SK-N-SH (cell line): ENCODE data around the gene ZFX. TPM values are rescaled to one million over a fixed set of nuclear protein-coding genes. Genes with fewer than 3 reads are reported as not detected.
A peak's percentile ranks its signal among the peaks of the same experiment; 100 is the strongest.

Source experiments
- CTCF ChIA-PET: fragments of 300-600, 350-600 bp; formaldehyde crosslinking; extraction: SDS; loops from one replicate; lab custom pipeline; 2021; lab: Yijun Ruan, JAX
- POLR2A ChIA-PET: fragments of 350-600 bp; sonication (Branson Sonifier 250); formaldehyde crosslinking; extraction: SDS; loops from one replicate; lab custom pipeline; 2020; ENCODE audit warnings: antibody characterized with exemption, inconsistent platforms; lab: Yijun Ruan, JAX
- DNase-seq: peaks from one replicate; pipeline ENCODE4 v3.0.0; 2012
- H2AFZ ChIP-seq: fragments of 200-600 bp; sonication (generic); 2 replicates; pipeline ENCODE4 v1.8.1; 2016; ENCODE audit warnings: antibody characterized with exemption, mild to moderate bottlenecking, low read depth
- H3F3A ChIP-seq: fragments of 200-600 bp; sonication (generic); replicated peaks from 2 replicates; pipeline ENCODE3; 2016; ENCODE audit warnings: antibody characterized with exemption, mild to moderate bottlenecking; ENCODE audit not compliant: insufficient read depth
- H3K27ac ChIP-seq, 2 experiments: fragments of 200-500 bp in 1 of 2; fragments of 200-600 bp in 1 of 2; sonication (Bioruptor generic) in 1 of 2; sonication (generic), shearing (Covaris generic) in 1 of 2; 2 replicates each; pipeline versions ENCODE4 v1.5.1 to v1.6.1; 2014 to 2016; ENCODE audit warnings: low read depth in 2 of 2, inconsistent platforms in 1 of 2, low read length in 1 of 2, mild to moderate bottlenecking in 1 of 2, mixed read lengths in 1 of 2
- H3K27me3 ChIP-seq: fragments of 200-600 bp; sonication (generic), shearing (Covaris generic); 2 replicates; pipeline ENCODE4 v1.6.1; 2016; ENCODE audit warnings: mixed run types; ENCODE audit not compliant: insufficient read depth
- H3K36me3 ChIP-seq, 2 experiments: fragments of 200-500 bp in 1 of 2; fragments of 200-600 bp in 1 of 2; sonication (Bioruptor generic) in 1 of 2; sonication (generic) in 1 of 2; replicated peaks in 1 of 2; 2 replicates each; pipeline versions ENCODE3 to v1.5.1; 2014 to 2016; ENCODE audit warnings: low read length in 1 of 2, mild to moderate bottlenecking in 1 of 2; ENCODE audit not compliant: insufficient read depth in 2 of 2, control insufficient read depth in 1 of 2
- H3K4me1 ChIP-seq, 2 experiments: fragments of 200-500 bp in 1 of 2; fragments of 200-600 bp in 1 of 2; sonication (Bioruptor generic) in 1 of 2; sonication (generic), shearing (Covaris generic) in 1 of 2; 2 replicates each; pipeline versions ENCODE4 v1.5.1 to v1.6.1; 2014 to 2016; ENCODE audit warnings: low read depth in 1 of 2, low read length in 1 of 2, mixed run types in 1 of 2; ENCODE audit not compliant: insufficient read depth in 2 of 2, control insufficient read depth in 1 of 2
- H3K4me2 ChIP-seq: fragments of 200-600 bp; sonication (generic), shearing (Covaris generic); 2 replicates; pipeline ENCODE4 v1.6.1; 2017; ENCODE audit warnings: mixed run types
- H3K4me3 ChIP-seq, 2 experiments: fragments of 200-500 bp in 1 of 2; fragments of 200-600 bp in 1 of 2; sonication (Bioruptor generic) in 1 of 2; sonication (generic), shearing (Covaris generic) in 1 of 2; 2 replicates each; pipeline versions ENCODE4 v1.5.1 to v1.8.1; 2014 to 2016; ENCODE audit warnings: low read depth in 2 of 2, inconsistent platforms in 1 of 2, low read length in 1 of 2, mild to moderate bottlenecking in 1 of 2, mixed read lengths in 1 of 2, moderate library complexity in 1 of 2
- H3K79me2 ChIP-seq: fragments of 200-600 bp; sonication (generic); 2 replicates; pipeline ENCODE4 v1.8.1; 2017; ENCODE audit warnings: mild to moderate bottlenecking; ENCODE audit not compliant: insufficient read depth
- H3K9ac ChIP-seq: fragments of 200-600 bp; sonication (generic); 2 replicates; pipeline ENCODE4 v1.6.1; 2017; ENCODE audit warnings: mixed run types
- H3K9me2 ChIP-seq: fragments of 200-600 bp; sonication (generic); 2 replicates; pipeline ENCODE4 v1.6.1; 2017; ENCODE audit warnings: mixed run types
- H3K9me3 ChIP-seq: fragments of 200-600 bp; sonication (generic); 2 replicates; pipeline ENCODE4 v1.6.1; 2017; ENCODE audit warnings: mixed run types, mild to moderate bottlenecking, moderate library complexity
- H4K20me1 ChIP-seq: fragments of 200-600 bp; sonication (generic); 2 replicates; pipeline ENCODE4 v1.6.1; 2017; ENCODE audit warnings: mild to moderate bottlenecking, mixed run types; ENCODE audit not compliant: insufficient read depth
- CTCF ChIP-seq: fragments of 200-600 bp; sonication (generic); IDR thresholded peaks from 2 replicates; pipeline ENCODE4 v1.6.1; 2017; ENCODE audit warnings: antibody characterized with exemption, mild to moderate bottlenecking, moderate library complexity
- EZH2phosphoT487 ChIP-seq: fragments of 200-600 bp; sonication (generic); IDR thresholded peaks from 2 replicates; pipeline ENCODE4 v1.6.1; 2017; ENCODE audit warnings: low read depth, mixed run types, mild to moderate bottlenecking, antibody characterized with exemption, moderate library complexity, borderline replicate concordance
- FOSL2 ChIP-seq: IDR thresholded peaks from 2 replicates; pipeline ENCODE4 v1.4.0; 2012; ENCODE audit warnings: low read depth, mild to moderate bottlenecking, moderate library complexity, borderline replicate concordance
- FOXM1 ChIP-seq: IDR thresholded peaks from 2 replicates; pipeline ENCODE4 v1.4.0; 2012; ENCODE audit warnings: low read depth, mild to moderate bottlenecking
- JUND ChIP-seq: IDR thresholded peaks from 2 replicates; pipeline ENCODE4 v1.4.0; 2012
- MAX ChIP-seq: IDR thresholded peaks from 2 replicates; pipeline ENCODE4 v1.4.0; 2012; ENCODE audit warnings: low read depth
- MXI1 ChIP-seq: IDR thresholded peaks from 2 replicates; pipeline ENCODE4 v1.6.1; 2012; ENCODE audit warnings: mild to moderate bottlenecking, low read depth, low read length, improper control_type of control experiment
- PBX3 ChIP-seq: IDR thresholded peaks from 2 replicates; pipeline ENCODE4; 2012
- RCOR1 ChIP-seq: fragments of 150-350 bp; IDR thresholded peaks from 2 replicates; pipeline ENCODE4 v1.6.1; 2017; ENCODE audit warnings: antibody characterized with exemption, low read length
- RFX5 ChIP-seq: IDR thresholded peaks from 2 replicates; pipeline ENCODE4 v1.6.1; 2012; ENCODE audit warnings: mild to moderate bottlenecking, improper control_type of control experiment, low read length
- USF1 ChIP-seq: IDR thresholded peaks from 2 replicates; pipeline ENCODE4 v1.4.0; 2012; ENCODE audit warnings: low read depth, borderline replicate concordance
- YY1 ChIP-seq: IDR thresholded peaks from 2 replicates; pipeline ENCODE4 v1.4.0; 2012; ENCODE audit warnings: low read depth, mild to moderate bottlenecking
- WGBS: methylation state at CpG from one replicate; pipeline ENCODE4 v1.1.6; 2017; ENCODE audit warnings: low lambda C conversion rate; 5-methylcytosine and 5-hydroxymethylcytosine counted together
- polyA plus RNA-seq, 3 experiments: library from polyadenylated mRNA; depleted of rRNA; stranded (reverse); fragments of >200 nt; gene quantifications; 2 replicates each; pipeline ENCODE4 v1.2.3, GENCODE V29; 2012

ZFX gene
- polyA plus RNA-seq, 1 of the 3 experiments (the other 2 are of a cell fraction) = 9.0 TPM

GRCh38 chrX:24144528-24144927, 5.0 kb upstream of the ZFX start (continued):
- no peak for TF ChIP-seq MAX
- TF ChIP-seq RFX5 = no peak
- no peak for TF ChIP-seq YY1
- no peak for TF ChIP-seq EZH2phosphoT487
- TF ChIP-seq MXI1 = no peak
- TF ChIP-seq RCOR1 = no peak
- TF ChIP-seq FOXM1 = no peak
- TF ChIP-seq, all 33 proteins: peak for 0

GRCh38 chrX:24145303-24146186, 4.0 kb upstream of the ZFX start:
- Histone ChIP-seq H3K27me3 (no peaks in the 10 kb centered on the region), H3K4me2 (peak overlapping the region; percentile 48), H3F3A (peaks cover 35% of the 10 kb centered on the region), H3K9me2 (no peaks in the 10 kb centered on the region), H3K9ac (peak overlapping the region; percentile 20; the same call in 1 of the 2 replicates), H3K4me3 (no peak overlapping the region), H3K27ac (peak overlapping the region; percentile 78 to 95), H3K36me3 (no peaks in the 10 kb centered on the region), H3K9me3 (no peaks in the 10 kb centered on the region), H3K4me1 (peaks cover 8 to 31% of the 10 kb centered on the region in 2 experiments; a peak in 3 of 4 replicates), H4K20me1 (peaks cover 2% of the 10 kb centered on the region; the same call in 1 of the 2 replicates), H3K79me2 (peaks cover 2% of the 10 kb centered on the region), H2AFZ (peak overlapping the region; percentile 79)
- peak; percentile 51; the same call in 1 of the 2 replicates for TF ChIP-seq FOSL2
- TF ChIP-seq EZH2phosphoT487 = no peak
- TF ChIP-seq PBX3 = peak; percentile 32; the same call in 1 of the 2 replicates
- no peak for TF ChIP-seq USF1
- peak; percentile 34; the same call in 1 of the 2 replicates for TF ChIP-seq JUND
- peak; percentile 36 for TF ChIP-seq CTCF
- WGBS = 59% methylated on average over 4 of the region's 4 CpGs
- POLR2A ChIA-PET = no interaction called here
- CTCF ChIA-PET = no interaction called here
- DNase-seq = peak; percentile 42
